Stimulated activated CD8-positive, alpha-beta memory T cell treated with anti-CD3 and anti-CD28 coated beads, Interleukin-7, amount 100 ng/mL, for 48 hours (primary cell): ENCODE data around the gene C19orf38.

Experiments
- DNase-seq, 2 donors: peaks; one replicate each; pipeline ENCODE4 v3.0.0-alpha.2; 2020; ENCODE audit warnings: low read depth in 1 of 2; ENCODE audit errors: extremely low read depth in 1 of 2

C19orf38 gene

DNA sequence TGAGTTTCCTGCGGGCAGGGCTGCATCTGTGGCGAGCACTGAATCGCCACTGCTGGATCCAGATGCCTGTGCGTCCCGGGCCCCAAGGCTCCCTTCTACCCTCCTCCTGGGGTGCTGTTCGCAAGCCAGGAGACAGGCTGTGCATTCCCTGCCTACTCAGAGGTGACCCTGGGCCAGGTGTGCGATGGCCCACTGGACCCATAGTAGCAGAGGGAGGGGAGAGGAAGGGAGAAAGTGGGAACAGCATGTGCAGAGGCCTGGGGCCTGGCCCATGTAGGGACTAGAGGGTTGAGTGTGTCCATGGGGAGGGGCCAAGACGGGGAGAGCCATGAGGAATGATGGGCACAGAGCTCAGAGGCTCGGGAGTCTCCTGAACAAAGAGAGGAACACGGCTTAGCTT, 50.4 kb downstream of the C19orf38 start:
- no peak for DNase-seq

DNA sequence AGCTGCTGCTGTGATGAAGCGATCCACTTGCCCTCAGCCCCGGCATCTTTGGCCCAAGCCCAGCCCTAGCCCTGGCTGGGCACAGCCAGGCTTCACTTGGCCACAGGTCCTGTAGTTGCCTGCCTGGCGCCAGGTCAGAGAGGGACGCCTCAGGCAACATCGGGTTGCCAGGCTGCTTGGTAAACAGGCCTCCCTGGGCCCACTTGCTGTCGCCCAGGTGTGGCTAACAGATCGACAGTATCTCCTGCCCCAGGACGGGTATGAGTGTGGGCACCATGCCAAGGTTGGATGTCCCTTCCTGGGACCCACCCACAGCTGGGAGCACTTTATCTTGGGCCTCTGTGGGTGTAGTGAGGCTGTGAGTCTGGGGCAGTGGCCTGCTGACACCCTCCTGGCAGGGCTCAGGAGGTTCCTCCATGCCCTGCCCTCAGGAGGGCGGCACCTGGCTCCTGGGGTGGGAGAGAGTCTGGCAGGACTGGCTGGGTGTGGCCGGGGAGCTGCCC, 51.0 kb downstream of the C19orf38 start:
- DNase-seq, result no peak

DNA sequence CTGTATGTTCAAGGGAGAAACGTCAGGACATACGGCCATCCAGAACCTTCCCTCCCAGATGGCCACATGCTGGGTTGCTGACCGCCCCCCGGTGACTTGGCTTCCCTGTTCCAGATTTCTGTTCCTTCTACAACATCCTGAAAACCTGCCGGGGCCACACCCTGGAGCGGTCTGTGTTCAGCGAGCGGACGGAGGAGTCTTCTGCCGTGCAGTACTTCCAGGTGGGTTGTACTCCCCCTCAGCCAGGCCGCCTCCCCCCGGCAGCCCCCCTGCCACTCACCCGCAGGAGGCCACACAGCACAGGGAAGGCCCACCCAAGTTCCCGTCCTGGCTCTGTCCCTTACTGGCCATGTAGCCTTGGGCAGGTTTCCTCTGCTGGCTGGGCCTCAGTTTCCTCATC, 59.7 kb downstream of the C19orf38 start:
- DNase-seq, result no peak

DNA sequence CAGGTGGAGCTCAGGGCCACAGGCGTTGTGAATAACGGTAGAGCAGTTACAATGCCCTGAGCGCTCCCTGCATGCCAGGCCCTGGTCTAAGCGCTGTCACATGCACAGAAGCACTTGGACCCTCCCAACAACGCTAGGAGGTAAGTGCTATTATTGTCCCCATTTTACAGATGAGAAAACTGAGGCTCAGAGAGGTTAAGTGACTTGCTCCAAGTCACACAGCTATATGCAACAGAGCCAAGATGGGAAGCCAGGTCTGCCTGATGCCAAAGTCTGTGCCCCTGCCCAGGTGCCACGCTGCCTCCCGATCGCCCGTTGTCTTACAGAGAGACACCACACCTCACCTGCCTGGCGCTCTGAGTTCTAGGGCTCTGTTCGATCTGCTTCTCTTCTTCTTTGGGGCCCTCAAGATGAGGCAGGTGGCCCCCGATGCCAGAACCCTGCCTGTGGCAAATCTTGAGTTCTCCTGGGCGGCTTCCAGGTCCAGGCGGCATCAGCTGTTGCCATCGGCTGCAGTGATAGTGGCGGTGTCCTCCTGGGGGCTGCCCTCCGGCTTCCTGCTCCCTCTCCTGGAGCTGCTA, 60.3 kb downstream of the C19orf38 start:
- no peak for DNase-seq

DNA sequence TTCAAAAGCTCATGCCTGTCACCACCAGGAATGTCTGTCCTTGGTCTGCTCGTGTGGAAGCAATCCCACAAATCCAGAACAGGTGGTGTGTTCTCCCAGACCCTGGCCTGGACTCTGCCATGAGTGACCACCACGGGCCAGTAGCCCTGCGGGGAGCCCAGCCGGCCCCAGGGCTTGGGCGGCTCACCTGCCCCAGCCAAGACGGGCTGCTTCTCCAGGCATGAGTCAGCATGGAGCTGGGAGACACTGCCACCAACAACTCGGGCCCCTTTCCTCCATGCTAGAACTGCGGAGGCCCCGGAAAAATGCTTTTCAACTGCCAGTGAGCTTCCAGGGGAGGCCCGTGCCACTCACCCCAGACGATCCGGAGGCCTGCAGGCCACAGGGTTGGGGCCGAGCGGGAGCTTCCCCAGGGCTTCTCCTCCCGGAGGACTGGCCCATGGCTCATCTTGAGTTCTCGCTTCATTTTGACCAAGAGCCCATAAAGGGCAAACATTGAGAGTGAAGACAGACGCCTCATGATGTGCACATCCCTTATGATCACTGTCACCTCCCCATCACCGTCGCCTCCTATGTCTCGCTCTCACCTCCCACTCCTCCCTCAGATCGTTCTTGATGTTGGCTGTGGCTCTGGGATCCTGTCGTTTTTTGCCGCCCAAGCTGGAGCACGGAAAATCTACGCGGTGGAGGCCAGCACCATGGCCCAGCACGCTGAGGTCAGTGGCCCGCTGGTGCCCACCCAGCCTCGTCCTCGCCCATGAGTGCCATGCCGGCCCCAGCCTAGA, 63.6 kb downstream of the C19orf38 start:
- DNase-seq, result no peak

DNA sequence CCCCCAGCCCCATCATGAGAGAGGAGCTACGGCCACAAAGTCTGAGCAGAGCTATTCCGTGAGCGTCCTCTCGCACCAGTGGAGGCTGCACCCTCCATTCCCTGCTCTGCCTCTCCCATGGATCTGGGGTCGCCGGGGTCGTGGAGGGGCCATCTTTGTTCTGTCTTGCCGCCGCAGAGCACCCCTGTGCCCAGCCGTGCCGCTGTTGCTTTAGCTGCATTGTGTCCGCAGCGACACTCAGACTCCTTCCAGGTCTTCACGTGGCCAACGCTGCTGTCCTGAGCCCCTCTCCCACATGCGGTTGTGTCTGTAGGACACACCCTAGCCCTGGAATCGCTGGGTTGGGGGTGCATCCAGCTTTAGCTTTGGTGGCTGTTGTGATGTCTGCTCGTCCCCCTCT, 64.4 kb downstream of the C19orf38 start:
- no peak for DNase-seq

DNA sequence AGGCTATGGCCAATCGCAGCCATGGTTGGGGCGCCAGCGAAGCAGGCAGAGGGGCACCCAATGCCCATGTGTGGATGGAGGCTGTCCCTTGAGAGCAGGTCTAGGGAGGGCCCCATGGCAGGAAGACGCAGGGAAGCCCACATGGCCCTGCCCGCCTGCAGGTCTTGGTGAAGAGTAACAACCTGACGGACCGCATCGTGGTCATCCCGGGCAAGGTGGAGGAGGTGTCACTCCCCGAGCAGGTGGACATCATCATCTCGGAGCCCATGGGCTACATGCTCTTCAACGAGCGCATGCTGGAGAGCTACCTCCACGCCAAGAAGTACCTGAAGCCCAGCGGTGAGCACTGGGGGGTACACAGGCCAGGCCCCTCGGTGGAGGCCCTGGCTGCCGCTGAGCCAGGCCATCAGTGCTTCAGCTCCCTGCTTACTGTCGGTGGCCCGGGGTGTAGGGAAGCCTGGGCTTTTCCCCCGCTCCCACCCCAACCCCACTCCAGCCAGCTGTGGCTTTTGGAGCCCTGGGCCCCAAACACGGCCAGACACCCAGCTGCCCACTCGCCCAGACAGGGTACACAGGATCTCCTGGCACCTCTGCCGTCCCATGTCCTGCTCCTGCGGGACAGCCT, 65.6 kb downstream of the C19orf38 start:
- no peak for DNase-seq

DNA sequence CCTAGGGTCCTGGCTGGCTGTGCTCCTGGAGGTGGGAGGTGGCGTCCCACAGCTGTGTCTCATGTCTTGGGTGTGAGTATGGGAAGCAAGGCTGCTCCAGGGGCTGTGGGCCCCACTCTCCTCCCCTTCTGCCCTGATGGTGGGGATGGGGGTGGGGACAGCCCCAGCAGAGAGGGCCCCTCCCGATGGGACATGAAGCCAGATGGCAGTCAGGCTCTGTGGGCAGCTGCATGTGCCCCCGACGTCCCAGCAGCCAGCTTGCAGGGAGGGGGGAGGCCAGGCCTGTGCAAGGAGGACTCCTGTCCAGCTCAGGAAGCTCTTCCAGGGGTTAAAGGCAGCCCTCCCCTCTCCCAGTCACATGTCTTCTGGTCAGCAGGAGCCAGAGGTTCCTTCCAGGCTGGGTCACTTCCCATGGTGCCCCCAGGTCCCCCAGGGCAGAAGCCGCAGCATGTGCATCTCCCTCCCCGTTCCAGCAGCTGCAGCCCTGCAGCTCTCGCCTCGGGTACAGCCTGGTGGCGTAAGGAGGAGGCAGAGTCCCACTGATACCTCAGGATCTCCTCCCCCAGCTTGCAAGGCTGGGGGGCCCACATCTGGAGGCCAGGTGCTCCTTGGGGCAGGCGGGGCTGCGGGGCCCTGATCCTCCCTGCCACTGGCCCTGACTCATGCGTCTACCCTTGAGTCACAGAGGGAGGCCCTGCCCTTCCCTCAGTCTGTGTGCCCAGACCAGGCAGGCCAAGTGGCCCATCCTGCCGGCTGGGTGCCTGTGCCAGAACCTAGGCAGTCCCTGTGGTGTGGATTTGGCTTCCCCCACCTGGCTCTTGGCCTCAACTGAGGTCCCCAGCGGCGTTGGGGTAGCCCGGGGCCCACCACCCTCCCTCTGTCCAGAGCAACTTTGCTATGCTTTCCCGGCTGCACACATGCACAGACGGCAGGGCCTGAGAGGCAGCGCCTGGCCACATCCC, 67.2 kb downstream of the C19orf38 start:
- no peak for DNase-seq

DNA sequence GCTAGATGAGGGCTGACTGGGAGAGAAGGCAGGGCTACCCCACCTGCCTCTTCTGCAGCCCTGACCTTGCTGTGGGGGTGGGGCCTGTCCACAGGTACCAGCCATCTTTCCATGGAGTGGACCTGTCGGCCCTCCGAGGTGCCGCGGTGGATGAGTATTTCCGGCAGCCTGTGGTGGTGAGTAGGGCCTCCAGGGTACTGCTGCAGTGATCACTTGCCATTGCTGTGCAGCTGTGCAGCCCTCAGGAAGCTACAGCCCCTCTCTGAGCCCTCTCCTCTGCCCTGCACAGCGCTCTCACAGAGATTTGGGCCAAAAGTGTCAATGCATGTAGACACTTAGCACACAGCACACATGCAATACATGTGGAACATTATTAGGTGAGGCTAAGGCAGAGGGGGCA, 68.4 kb downstream of the C19orf38 start:
- no peak for DNase-seq

DNA sequence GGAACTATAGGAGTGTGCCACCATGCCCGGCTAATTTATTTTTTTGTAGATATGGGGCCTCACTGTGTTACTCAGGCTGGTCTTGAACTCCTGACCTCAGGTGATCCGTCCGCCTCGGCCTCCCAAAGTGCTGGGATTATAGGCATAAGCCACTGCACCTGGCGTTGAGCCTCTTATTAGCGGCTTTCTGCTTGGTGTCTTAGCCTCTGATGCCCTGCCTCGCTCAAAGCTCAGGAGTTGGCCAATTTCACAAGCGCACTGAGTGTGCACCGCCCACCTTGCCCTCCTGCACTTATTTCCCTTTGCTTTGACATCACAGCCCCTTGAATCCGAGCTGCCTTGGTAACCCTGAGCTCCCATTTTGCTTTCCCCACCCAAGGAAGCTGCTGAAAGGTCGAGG, 70.1 kb downstream of the C19orf38 start:
- no peak for DNase-seq
